ENCODE measurements around the gene FJX1.

DNA sequence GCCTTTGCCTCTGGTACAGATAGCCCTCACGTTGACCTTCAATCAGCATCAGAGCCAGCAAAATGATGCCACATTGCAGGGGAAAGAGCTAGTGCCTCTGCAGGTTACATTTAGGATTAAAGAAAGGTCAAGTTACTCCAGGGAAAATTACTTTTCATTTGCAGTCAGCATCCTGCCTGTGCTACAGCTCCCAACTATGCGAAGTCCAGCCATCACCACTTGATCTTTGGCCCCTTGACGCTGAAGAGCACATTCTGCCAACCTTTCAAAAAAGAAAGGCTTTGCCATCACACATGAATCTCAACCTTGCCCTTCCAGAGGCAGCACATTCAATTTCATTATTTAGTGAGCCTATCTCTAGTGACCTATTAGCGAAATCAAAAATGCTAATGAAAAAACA lies 11.3 kb downstream of the FJX1 start:
- TF ChIP-seq POLR2A (IDR thresholded peaks at IDR 0.05), result no peak
- TF ChIP-seq, protein P1, sequence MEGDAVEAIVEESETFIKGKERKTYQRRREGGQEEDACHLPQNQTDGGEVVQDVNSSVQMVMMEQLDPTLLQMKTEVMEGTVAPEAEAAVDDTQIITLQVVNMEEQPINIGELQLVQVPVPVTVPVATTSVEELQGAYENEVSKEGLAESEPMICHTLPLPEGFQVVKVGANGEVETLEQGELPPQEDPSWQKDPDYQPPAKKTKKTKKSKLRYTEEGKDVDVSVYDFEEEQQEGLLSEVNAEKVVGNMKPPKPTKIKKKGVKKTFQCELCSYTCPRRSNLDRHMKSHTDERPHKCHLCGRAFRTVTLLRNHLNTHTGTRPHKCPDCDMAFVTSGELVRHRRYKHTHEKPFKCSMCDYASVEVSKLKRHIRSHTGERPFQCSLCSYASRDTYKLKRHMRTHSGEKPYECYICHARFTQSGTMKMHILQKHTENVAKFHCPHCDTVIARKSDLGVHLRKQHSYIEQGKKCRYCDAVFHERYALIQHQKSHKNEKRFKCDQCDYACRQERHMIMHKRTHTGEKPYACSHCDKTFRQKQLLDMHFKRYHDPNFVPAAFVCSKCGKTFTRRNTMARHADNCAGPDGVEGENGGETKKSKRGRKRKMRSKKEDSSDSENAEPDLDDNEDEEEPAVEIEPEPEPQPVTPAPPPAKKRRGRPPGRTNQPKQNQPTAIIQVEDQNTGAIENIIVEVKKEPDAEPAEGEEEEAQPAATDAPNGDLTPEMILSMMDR (IDR thresholded peaks at IDR 0.05), result no peak
